Mesenchymal stem cell (in vitro differentiated cells and primary cell): ENCODE data around the gene RNF157.
A peak's percentile ranks its signal among the peaks of the same experiment; 100 is the strongest.

Experiments
- DNase-seq: peaks from one replicate; pipeline ENCODE4 v3.0.0-alpha.2; 2013
- H2AFZ ChIP-seq: one replicate; pipeline ENCODE4 v1.6.1; 2013; ENCODE audit warnings: low read depth, mild to moderate bottlenecking, control low read depth, inconsistent platforms, low read length, moderate library complexity
- H2AK5ac ChIP-seq: 2 replicates; pipeline ENCODE4 v1.6.1; 2013; ENCODE audit warnings: low read length, moderate library complexity, mild to moderate bottlenecking, inconsistent platforms; ENCODE audit not compliant: severe bottlenecking
- H2BK120ac ChIP-seq: one replicate; pipeline ENCODE4 v1.6.1; 2013; ENCODE audit warnings: low read depth, mild to moderate bottlenecking, inconsistent platforms, low read length, moderate library complexity
- H2BK12ac ChIP-seq, 2 experiments: one replicate each; pipeline ENCODE4 v1.6.1; 2013; ENCODE audit warnings: inconsistent platforms in 2 of 2, low read length in 2 of 2, mild to moderate bottlenecking in 2 of 2, moderate library complexity in 2 of 2, control low read depth in 1 of 2
- H2BK15ac ChIP-seq: one replicate; pipeline ENCODE4 v1.6.1; 2013; ENCODE audit warnings: mild to moderate bottlenecking, low read depth, inconsistent platforms; ENCODE audit not compliant: poor library complexity, severe bottlenecking
- H2BK5ac ChIP-seq: 2 replicates; pipeline ENCODE4 v1.6.1; 2013; ENCODE audit warnings: low read depth, mild to moderate bottlenecking, low read length, control low read depth, inconsistent platforms; ENCODE audit not compliant: poor library complexity, severe bottlenecking
- H3K14ac ChIP-seq, 2 experiments: one replicate each; pipeline ENCODE4 v1.6.1; 2013; ENCODE audit warnings: inconsistent platforms in 2 of 2, low read length in 2 of 2, control low read depth in 1 of 2, mild to moderate bottlenecking in 1 of 2, moderate library complexity in 1 of 2
- H3K18ac ChIP-seq, 2 experiments: one replicate each; pipeline ENCODE4 v1.6.1; 2013; ENCODE audit warnings: inconsistent platforms in 2 of 2, low read length in 2 of 2, control low read depth in 1 of 2, low read depth in 1 of 2, mild to moderate bottlenecking in 1 of 2
- H3K23ac ChIP-seq, 2 experiments: one replicate each; pipeline ENCODE4 v1.6.1; 2013; ENCODE audit warnings: inconsistent platforms in 2 of 2, low read length in 2 of 2, mild to moderate bottlenecking in 2 of 2, moderate library complexity in 2 of 2, control low read depth in 1 of 2
- H3K27ac ChIP-seq: 2 replicates; pipeline ENCODE4 v1.5.1; 2013; ENCODE audit warnings: mild to moderate bottlenecking, moderate library complexity, low read length, control low read depth, inconsistent platforms; ENCODE audit not compliant: poor library complexity, severe bottlenecking
- H3K27me3 ChIP-seq, 2 experiments: 2 replicates each; pipeline versions ENCODE4 v1.6.1 to v1.7.0; 2013; ENCODE audit warnings: low read length in 2 of 2, mild to moderate bottlenecking in 2 of 2, moderate library complexity in 2 of 2, control low read depth in 1 of 2, inconsistent platforms in 1 of 2; ENCODE audit not compliant: control insufficient read depth in 1 of 2, insufficient read depth in 1 of 2
- H3K36me3 ChIP-seq, 2 experiments: 2 replicates each; pipeline versions ENCODE4 v1.6.1 to v1.7.0; 2013; ENCODE audit warnings: low read length in 2 of 2, control low read depth in 1 of 2, inconsistent platforms in 1 of 2, low read depth in 1 of 2, mild to moderate bottlenecking in 1 of 2; ENCODE audit not compliant: insufficient read depth in 2 of 2, control insufficient read depth in 1 of 2
- H3K4ac ChIP-seq, 2 experiments: one replicate each; pipeline ENCODE4 v1.6.1; 2013; ENCODE audit warnings: inconsistent platforms in 2 of 2, low read length in 2 of 2, mild to moderate bottlenecking in 2 of 2, moderate library complexity in 2 of 2, control low read depth in 1 of 2, low read depth in 1 of 2
- H3K4me1 ChIP-seq: 2 replicates; pipeline ENCODE4 v1.6.1; 2013; ENCODE audit warnings: low read depth, low read length, control low read depth; ENCODE audit not compliant: control insufficient read depth, insufficient read depth
- H3K4me2 ChIP-seq: 2 replicates; pipeline ENCODE4 v1.6.1; 2013; ENCODE audit warnings: low read length, mild to moderate bottlenecking, inconsistent platforms; ENCODE audit not compliant: poor library complexity, severe bottlenecking
- H3K4me3 ChIP-seq, 2 experiments: 2 replicates each; pipeline versions ENCODE4 v1.5.1 to v1.7.0; 2013; ENCODE audit warnings: low read length in 2 of 2, mild to moderate bottlenecking in 2 of 2, control low read depth in 1 of 2, low read depth in 1 of 2; ENCODE audit not compliant: insufficient read depth in 1 of 2
- H3K79me1 ChIP-seq: replicated peaks from 2 replicates; pipeline ENCODE4 v1.6.1; 2013; ENCODE audit warnings: mild to moderate bottlenecking, control low read depth, low read length, inconsistent platforms; ENCODE audit not compliant: poor library complexity, severe bottlenecking
- H3K9ac ChIP-seq: 2 replicates; pipeline ENCODE4 v1.7.0; 2013; ENCODE audit warnings: mild to moderate bottlenecking, low read length, moderate library complexity
- H3K9me3 ChIP-seq: 2 replicates; pipeline ENCODE4 v1.7.0; 2013; ENCODE audit warnings: mild to moderate bottlenecking, low read length; ENCODE audit not compliant: control insufficient read depth
- H4K8ac ChIP-seq: one replicate; pipeline ENCODE4 v1.6.1; 2013; ENCODE audit warnings: inconsistent platforms, mild to moderate bottlenecking, low read length, moderate library complexity
- H4K91ac ChIP-seq: one replicate; pipeline ENCODE4 v1.6.1; 2013; ENCODE audit warnings: mild to moderate bottlenecking, low read length, inconsistent platforms
- WGBS: methylation state at CpG from one replicate; pipeline ENCODE4 v1.1.7; 2013; ENCODE audit warnings: mixed read lengths; 5-methylcytosine and 5-hydroxymethylcytosine counted together

The RNF157 gene

DNA sequence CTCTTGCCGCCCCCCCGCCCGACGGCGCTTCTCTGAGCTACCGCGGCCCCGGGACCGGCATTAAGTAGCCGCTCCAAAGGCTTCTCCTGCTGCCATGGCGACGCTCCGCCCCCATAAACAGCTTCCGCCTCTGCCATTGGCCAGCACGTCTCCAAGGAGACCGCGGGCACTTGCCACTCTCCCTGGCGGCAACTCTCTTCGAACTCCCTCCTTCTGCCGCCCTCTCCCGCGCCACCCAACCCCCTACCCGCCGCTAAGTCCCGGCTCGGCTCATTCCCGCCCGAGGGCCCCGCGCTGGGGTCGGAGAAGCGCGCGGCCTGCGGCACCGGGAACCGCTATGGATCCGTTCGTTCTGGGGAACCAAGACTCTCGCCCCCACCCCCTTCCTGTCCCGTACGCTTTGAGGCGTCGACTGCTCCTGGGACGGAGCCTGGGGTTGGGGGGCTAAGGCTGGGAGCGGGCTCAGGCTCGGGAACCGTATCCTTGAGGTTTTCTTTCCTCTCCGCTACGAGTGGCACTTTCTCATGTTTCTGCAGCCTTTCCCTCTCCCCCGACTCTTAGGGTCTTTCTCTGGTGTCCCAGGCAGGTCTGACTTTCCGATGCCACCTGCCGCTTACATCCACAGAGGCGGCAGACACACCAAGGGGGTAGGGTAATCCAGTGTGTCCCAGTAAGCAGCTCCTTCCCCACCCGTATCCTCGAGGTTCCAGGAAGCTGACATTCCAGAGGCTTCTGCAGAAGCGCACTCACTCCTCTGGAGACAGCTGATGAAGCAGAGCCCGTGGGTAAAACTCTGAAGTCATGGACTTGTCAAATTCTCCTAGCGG is 98.9 kb downstream of the RNF157 start, which contains the start of gene FOXJ1:
Gene FOXJ1 (minus strand): TSS at position 34 of the 827 bp plus-strand sequence. CDS start 850 bp downstream, outside the sequence.
- Histone ChIP-seq H3K27me3 (peaks cover 3 to 81% of the 10 kb centered on the region in 2 experiments), H3K4me3 (peak within 1 kb of the TSS; percentile 58 to 77), H4K8ac (no peak within 1 kb of the TSS), H3K4me1 (peaks cover 77% of the 10 kb centered on the region), H3K79me1 (no peaks in the 10 kb centered on the region), H3K36me3 (peaks cover 0 to 15% of the 10 kb centered on the region in 2 experiments), H2BK120ac (no peak within 1 kb of the TSS), H3K4me2 (peak within 1 kb of the TSS; percentile 95), H3K23ac (peak within 1 kb of the TSS in 1 of 2 experiments; percentile 34), H2BK5ac (peak within 1 kb of the TSS; percentile 58), H2BK15ac (no peak within 1 kb of the TSS), H2BK12ac (no peak within 1 kb of the TSS), H2AFZ (peak within 1 kb of the TSS; percentile 36), H2AK5ac (peak within 1 kb of the TSS; percentile 41), H3K18ac (peak within 1 kb of the TSS in 1 of 2 experiments; percentile 11), H3K27ac (peak within 1 kb of the TSS; percentile 16), H3K14ac (peak within 1 kb of the TSS in 1 of 2 experiments; percentile 37), H3K4ac (no peak within 1 kb of the TSS), H3K9ac (peak within 1 kb of the TSS; percentile 58), H3K9me3 (no peaks in the 10 kb centered on the region), H4K91ac (no peak within 1 kb of the TSS)
- under 1% methylated on average over 43 of the region's 59 CpGs for WGBS
- DNase-seq = peak; percentile 90

DNA sequence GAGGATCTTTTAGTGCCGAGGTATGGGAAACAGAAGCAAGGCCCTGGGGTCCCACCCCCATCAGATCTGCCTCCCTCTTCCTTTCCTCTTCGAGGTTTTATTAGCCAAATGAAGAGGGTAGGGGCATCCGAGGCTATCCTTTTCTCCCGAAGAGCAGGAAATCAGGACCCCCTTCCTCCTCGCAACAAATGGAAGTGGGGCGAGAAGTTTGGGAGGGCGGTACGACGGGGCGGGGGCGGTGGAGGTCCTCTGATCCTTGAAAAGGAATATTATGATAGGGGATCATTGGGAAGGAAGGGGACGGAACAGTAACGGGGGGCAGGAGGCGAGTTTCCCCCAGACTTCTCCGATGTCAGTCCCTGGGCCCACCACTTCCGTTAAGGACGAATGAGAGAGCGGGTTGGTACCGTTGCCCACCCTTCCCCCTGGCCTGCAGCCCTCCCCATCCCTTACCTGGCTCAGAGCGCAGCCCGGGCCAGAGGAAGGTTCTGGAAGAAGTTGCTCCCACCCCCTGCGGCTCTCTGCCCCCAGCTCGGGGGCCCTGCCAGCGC is 99.6 kb downstream of the RNF157 start:
- H3K79me1 ChIP-seq = no peaks in the 10 kb centered on the region
- no peak overlapping the region for H3K14ac ChIP-seq
- WGBS = 0% methylated on average over 13 of the region's 24 CpGs
- no peak for DNase-seq
- H4K91ac ChIP-seq = no peak overlapping the region
- peaks cover 0 to 10% of the 10 kb centered on the region in 2 experiments for H3K36me3 ChIP-seq
- H2BK5ac ChIP-seq = no peak overlapping the region
- H3K9me3 ChIP-seq = no peaks in the 10 kb centered on the region
- peak overlapping the region; percentile 95 for H3K4me2 ChIP-seq
- no peak overlapping the region for H4K8ac ChIP-seq
- no peak overlapping the region for H3K9ac ChIP-seq
- no peak overlapping the region for H2BK120ac ChIP-seq
- H2AK5ac ChIP-seq = no peak overlapping the region
- H3K4me3 ChIP-seq = peak overlapping the region in 1 of 2 experiments; percentile 77
- no peak overlapping the region for H3K23ac ChIP-seq
- no peak overlapping the region for H3K4ac ChIP-seq
- peaks cover 3 to 88% of the 10 kb centered on the region in 2 experiments for H3K27me3 ChIP-seq
- no peak overlapping the region for H3K18ac ChIP-seq
- H3K4me1 ChIP-seq = peaks cover 74% of the 10 kb centered on the region
- no peak overlapping the region for H2BK15ac ChIP-seq
- H3K27ac ChIP-seq = no peak overlapping the region
- H2BK12ac ChIP-seq = no peak overlapping the region
- no peak overlapping the region for H2AFZ ChIP-seq

DNA sequence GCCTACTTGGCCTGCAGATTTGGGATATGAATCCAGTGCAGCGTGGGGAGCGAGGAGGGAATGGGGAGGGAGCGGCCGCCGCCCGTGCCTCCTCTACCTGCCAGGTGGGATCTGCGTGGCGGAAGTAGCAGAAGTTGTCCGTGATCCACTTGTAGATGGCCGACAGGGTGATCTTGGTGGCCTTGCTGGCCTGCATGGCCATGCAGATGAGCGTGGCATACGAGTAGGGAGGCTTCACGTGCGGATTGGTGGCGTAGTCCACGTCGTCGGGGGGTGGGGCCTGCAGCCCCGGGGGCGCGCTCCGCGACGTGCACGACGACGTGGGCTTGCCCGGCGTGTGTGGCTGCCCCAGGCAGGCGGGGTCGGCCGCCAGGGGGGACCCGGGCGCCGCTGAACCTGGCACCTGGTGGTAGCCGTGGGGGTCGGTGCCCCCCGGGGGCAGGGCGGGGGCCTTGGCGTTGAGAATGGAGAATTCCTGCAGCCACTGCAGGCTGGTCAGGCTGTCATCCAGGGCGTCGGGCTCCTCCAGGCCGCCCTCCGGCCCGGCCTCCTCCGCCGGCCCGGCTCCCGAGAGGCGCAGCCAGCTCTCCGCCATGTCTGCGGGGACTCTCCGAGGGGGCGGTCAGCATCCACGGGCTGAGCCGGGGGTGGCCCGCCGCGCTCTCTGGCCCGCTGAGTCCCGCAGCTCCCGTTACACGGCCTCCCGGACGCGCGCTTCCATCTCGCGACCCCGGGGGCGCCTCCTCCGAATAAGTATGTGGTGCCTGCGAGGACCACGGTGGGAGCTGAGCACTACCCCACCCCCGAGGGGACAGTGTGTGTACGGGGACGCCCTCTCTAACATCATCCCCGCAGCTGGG is 100.3 kb downstream of the RNF157 start:
- no peak overlapping the region for H4K91ac ChIP-seq
- no peak overlapping the region for H2BK120ac ChIP-seq
- H3K4me2 ChIP-seq = no peak overlapping the region
- WGBS = 6% methylated on average over 69 of the region's 78 CpGs
- peaks cover 72% of the 10 kb centered on the region for H3K4me1 ChIP-seq
- no peak overlapping the region for H3K27ac ChIP-seq
- H3K4me3 ChIP-seq = peak overlapping the region in 1 of 2 experiments; percentile 12
- no peak overlapping the region for H3K9ac ChIP-seq
- H2BK15ac ChIP-seq = no peak overlapping the region
- H3K18ac ChIP-seq = no peak overlapping the region
- H3K79me1 ChIP-seq = no peaks in the 10 kb centered on the region
- no peak overlapping the region for H3K23ac ChIP-seq
- no peak overlapping the region for H3K4ac ChIP-seq
- H2BK5ac ChIP-seq = no peak overlapping the region
- H4K8ac ChIP-seq = no peak overlapping the region
- no peak overlapping the region for H2AFZ ChIP-seq
- H2BK12ac ChIP-seq = no peak overlapping the region
- H3K14ac ChIP-seq = no peak overlapping the region
- peak overlapping the region; percentile 93 for H2AK5ac ChIP-seq
- DNase-seq = no peak
- peaks cover 0 to 6% of the 10 kb centered on the region in 2 experiments for H3K36me3 ChIP-seq
- peaks cover 3 to 95% of the 10 kb centered on the region in 2 experiments for H3K27me3 ChIP-seq
- H3K9me3 ChIP-seq = no peaks in the 10 kb centered on the region
